ENCODE results near the gene FABP7. TPM values are rescaled to one million over a fixed set of nuclear protein-coding genes. Genes with fewer than 3 reads are reported as not detected.

The FABP7 gene
- total RNA-seq, 2 experiments from 2014 or later, result not detected

DNA sequence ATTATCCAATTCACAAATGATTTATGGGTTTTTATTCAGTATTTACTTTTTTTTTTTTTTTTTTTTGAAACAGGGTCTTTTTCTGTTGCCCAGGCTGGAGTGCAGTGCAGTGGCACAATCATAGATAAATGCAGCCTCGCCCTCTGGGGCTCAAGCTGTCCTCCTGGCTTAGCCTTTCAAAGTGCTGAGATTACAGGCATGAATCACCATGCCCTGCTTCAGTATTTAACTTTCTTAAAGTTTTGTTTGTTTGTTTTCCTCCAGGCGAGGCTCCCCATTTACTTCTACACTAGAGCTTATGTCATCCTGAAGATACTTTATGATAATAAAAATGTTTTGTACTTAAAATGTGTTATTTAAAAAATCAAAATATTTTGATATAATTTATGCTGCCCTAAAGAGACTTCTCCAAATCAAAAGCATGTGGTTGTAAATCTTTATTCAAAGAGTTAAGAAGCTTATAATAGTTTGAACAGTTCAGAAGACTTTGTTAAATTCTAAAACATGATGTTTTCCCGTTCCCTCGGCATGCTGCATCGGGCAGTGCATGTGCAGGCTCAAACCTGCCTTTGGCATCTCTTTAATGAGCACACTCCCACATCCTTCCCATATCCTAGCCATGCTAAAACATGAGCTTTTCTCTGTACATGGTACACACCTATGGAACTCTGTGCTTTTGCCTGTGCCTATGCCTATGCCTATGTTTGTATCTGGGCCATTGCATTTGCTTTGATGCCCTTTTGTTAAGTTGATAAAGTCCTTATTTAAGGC is 20.6 kb downstream of the FABP7 start:
- Histone ChIP-seq H3K4me1 (ENCODE audit: insufficient read depth, low read length, poor library complexity, severe bottlenecking) (no peaks in the 10 kb centered on the region), H3K9me3 (ENCODE audit: low read length) (no peaks in the 10 kb centered on the region), H2AFZ (ENCODE audit: low read length) (no peak overlapping the region), H4K20me1 (ENCODE audit: insufficient read depth, low read length) (no peaks in the 10 kb centered on the region), H3K4me3 (ENCODE audit: low read depth, low read length, poor library complexity, severe bottlenecking) (no peak overlapping the region), H3K4me2 (ENCODE audit: low read length) (no peak overlapping the region), H3K27ac (ENCODE audit: low read depth, low read length, poor library complexity, severe bottlenecking) (no peak overlapping the region), H3K9me2 (ENCODE audit: insufficient read depth, low read length) (no peaks in the 10 kb centered on the region), H3K79me2 (ENCODE audit: insufficient read depth, low read depth, low read length) (no peaks in the 10 kb centered on the region), H3K36me3 (ENCODE audit: insufficient read depth, low read length) (no peaks in the 10 kb centered on the region)
- no peak for DNase-seq (ENCODE audit: low spot score)
- POLR2A ChIA-PET, result interaction anchor here (0.6 kb wide), 1 partner anchor 306 kb away, joined by 3 read pairs; no protein-coding TSS in a partner anchor
- intact Hi-C loops (cut with micrococcal nuclease; ENCODE audit: unreplicated experiment), result no loop called here
- CTCF ChIA-PET (ENCODE audit: unreplicated experiment), result no interaction called here
- no TSS peak for BruUV-seq (replicated peaks)
- TF ChIP-seq EZH2phosphoT487 (IDR thresholded peaks at IDR 0.05; ENCODE audit: borderline replicate concordance, low read depth, low read length) (no peak), CTCF (conservative IDR thresholded peaks at IDR 0.05; ENCODE audit: low read length) (no peak)

GRCh38 chr6:122800906-122801305 is 21.4 kb downstream of the FABP7 start:
- H3K9me3 ChIP-seq (ENCODE audit: low read length), result no peaks in the 10 kb centered on the region
- BruUV-seq (replicated peaks), result no TSS peak
- no peak for TF ChIP-seq CTCF (conservative IDR thresholded peaks at IDR 0.05; ENCODE audit: low read length)
- no peak for TF ChIP-seq EZH2phosphoT487 (IDR thresholded peaks at IDR 0.05; ENCODE audit: borderline replicate concordance, low read depth, low read length)
- no peak for DNase-seq (ENCODE audit: low spot score)
- H3K4me2 ChIP-seq (ENCODE audit: low read length), result no peak overlapping the region
- H3K79me2 ChIP-seq (ENCODE audit: insufficient read depth, low read depth, low read length), result no peaks in the 10 kb centered on the region
- no peaks in the 10 kb centered on the region for H3K9me2 ChIP-seq (ENCODE audit: insufficient read depth, low read length)
- H3K36me3 ChIP-seq (ENCODE audit: insufficient read depth, low read length), result no peaks in the 10 kb centered on the region
- no peak overlapping the region for H3K27ac ChIP-seq (ENCODE audit: low read depth, low read length, poor library complexity, severe bottlenecking)
- POLR2A ChIA-PET, result no interaction called here
- CTCF ChIA-PET (ENCODE audit: unreplicated experiment), result no interaction called here
- H3K4me1 ChIP-seq (ENCODE audit: insufficient read depth, low read length, poor library complexity, severe bottlenecking), result no peaks in the 10 kb centered on the region
- H3K4me3 ChIP-seq (ENCODE audit: low read depth, low read length, poor library complexity, severe bottlenecking), result no peak overlapping the region
- H4K20me1 ChIP-seq (ENCODE audit: insufficient read depth, low read length), result no peaks in the 10 kb centered on the region
- intact Hi-C loops (cut with micrococcal nuclease; ENCODE audit: unreplicated experiment), result no loop called here
- H2AFZ ChIP-seq (ENCODE audit: low read length), result no peak overlapping the region

DNA sequence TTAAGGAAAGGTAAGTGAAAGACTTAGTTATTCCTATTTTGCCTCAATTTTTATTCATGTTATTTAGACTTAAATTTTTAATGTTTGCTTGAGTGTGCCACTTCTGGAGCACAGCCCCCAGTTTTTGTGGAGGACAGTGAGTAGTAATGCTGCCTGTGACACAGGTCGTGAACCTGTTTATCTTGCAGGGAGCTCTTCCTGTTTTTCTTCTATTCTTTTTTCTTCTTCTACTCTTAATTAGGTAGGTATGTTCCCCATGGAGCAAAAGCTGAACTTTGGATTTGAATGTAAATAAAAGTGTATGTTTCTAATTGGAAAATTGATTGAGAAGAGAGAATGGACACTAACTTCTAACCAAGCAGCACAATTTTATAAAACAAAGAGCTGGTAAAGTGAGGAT is 21.9 kb downstream of the FABP7 start:
- no peaks in the 10 kb centered on the region for H3K4me1 ChIP-seq (ENCODE audit: insufficient read depth, low read length, poor library complexity, severe bottlenecking)
- no peak overlapping the region for H3K27ac ChIP-seq (ENCODE audit: low read depth, low read length, poor library complexity, severe bottlenecking)
- intact Hi-C loops (cut with micrococcal nuclease; ENCODE audit: unreplicated experiment), result no loop called here
- H2AFZ ChIP-seq (ENCODE audit: low read length), result no peak overlapping the region
- H3K9me3 ChIP-seq (ENCODE audit: low read length), result no peaks in the 10 kb centered on the region
- DNase-seq (ENCODE audit: low spot score), result no peak
- CTCF ChIA-PET (ENCODE audit: unreplicated experiment), result no interaction called here
- no peaks in the 10 kb centered on the region for H3K79me2 ChIP-seq (ENCODE audit: insufficient read depth, low read depth, low read length)
- POLR2A ChIA-PET, result interaction anchor here (1.4 kb wide), 1 partner anchor 15 kb away, joined by 4 read pairs; no protein-coding TSS in a partner anchor
- no peak overlapping the region for H3K4me2 ChIP-seq (ENCODE audit: low read length)
- H3K9me2 ChIP-seq (ENCODE audit: insufficient read depth, low read length), result no peaks in the 10 kb centered on the region
- no peaks in the 10 kb centered on the region for H3K36me3 ChIP-seq (ENCODE audit: insufficient read depth, low read length)
- no peaks in the 10 kb centered on the region for H4K20me1 ChIP-seq (ENCODE audit: insufficient read depth, low read length)
- no peak overlapping the region for H3K4me3 ChIP-seq (ENCODE audit: low read depth, low read length, poor library complexity, severe bottlenecking)
- TF ChIP-seq CTCF (conservative IDR thresholded peaks at IDR 0.05; ENCODE audit: low read length), result no peak
- no peak for TF ChIP-seq EZH2phosphoT487 (IDR thresholded peaks at IDR 0.05; ENCODE audit: borderline replicate concordance, low read depth, low read length)
- BruUV-seq (replicated peaks), result no TSS peak

Measured in OCI-LY7 (cell line).